ENCODE data around the gene MOB1B. TPM values are rescaled to one million over a fixed set of nuclear protein-coding genes. Genes with fewer than 3 reads are reported as not detected.

The MOB1B gene
- total RNA-seq, 2 donors from 2014 or later: 17.7 to 26.0 TPM

GRCh38 chr4:70914631-70915030, 12.5 kb downstream of the MOB1B start:
- ATAC-seq (ENCODE audit: insufficient number of reproducible peaks, low FRiP score, low read depth) (no peak), DNase-seq (ENCODE audit: low spot score) (no peak)
- Histone ChIP-seq H3K4me3 (no peak overlapping the region), H3K4me1 (ENCODE audit: control insufficient read depth in 1 of 2, low read depth in 2 of 2) (peaks cover 0 to 8% of the 10 kb centered on the region in 2 donors), H3K27me3 (replicated peaks; ENCODE audit: insufficient read depth) (no peaks in the 10 kb centered on the region), H3K36me3 (no peaks in the 10 kb centered on the region), H3K27ac (no peak overlapping the region), H3K9me3 (no peaks in the 10 kb centered on the region)
- TF ChIP-seq CTCF (IDR thresholded peaks at IDR 0.05): no peak

GRCh38 chr4:70915036-70915815, 13.1 kb downstream of the MOB1B start:
- TF ChIP-seq CTCF (IDR thresholded peaks at IDR 0.05): no peak
- no peak for ATAC-seq (ENCODE audit: insufficient number of reproducible peaks, low FRiP score, low read depth)
- H3K27me3 ChIP-seq (replicated peaks; ENCODE audit: insufficient read depth): no peaks in the 10 kb centered on the region
- H3K9me3 ChIP-seq: no peaks in the 10 kb centered on the region
- no peaks in the 10 kb centered on the region for H3K36me3 ChIP-seq
- peaks cover 0 to 8% of the 10 kb centered on the region in 2 donors for H3K4me1 ChIP-seq (ENCODE audit: control insufficient read depth in 1 of 2, low read depth in 2 of 2)
- no peak overlapping the region for H3K27ac ChIP-seq
- no peak overlapping the region for H3K4me3 ChIP-seq
- no peak for DNase-seq (ENCODE audit: low spot score)

GRCh38 chr4:70915874-70916559, 13.8 kb downstream of the MOB1B start:
- DNase-seq (ENCODE audit: low spot score) (no peak), ATAC-seq (ENCODE audit: insufficient number of reproducible peaks, low FRiP score, low read depth) (no peak)
- H3K27me3 ChIP-seq (replicated peaks; ENCODE audit: insufficient read depth): no peaks in the 10 kb centered on the region
- H3K27ac ChIP-seq: no peak overlapping the region
- no peaks in the 10 kb centered on the region for H3K36me3 ChIP-seq
- no peaks in the 10 kb centered on the region for H3K9me3 ChIP-seq
- H3K4me3 ChIP-seq: no peak overlapping the region
- H3K4me1 ChIP-seq (ENCODE audit: control insufficient read depth in 1 of 2, low read depth in 2 of 2): peaks cover 0 to 8% of the 10 kb centered on the region in 2 donors
- no peak for TF ChIP-seq CTCF (IDR thresholded peaks at IDR 0.05)

- H3K27ac ChIP-seq: no peak overlapping the region
- ATAC-seq (ENCODE audit: insufficient number of reproducible peaks, low FRiP score, low read depth) (no peak), DNase-seq (ENCODE audit: low spot score) (no peak)
- H3K36me3 ChIP-seq: no peaks in the 10 kb centered on the region
- H3K4me3 ChIP-seq: no peak overlapping the region
- H3K9me3 ChIP-seq: no peaks in the 10 kb centered on the region
- no peaks in the 10 kb centered on the region for H3K27me3 ChIP-seq (replicated peaks; ENCODE audit: insufficient read depth)
- no peaks in the 10 kb centered on the region for H3K4me1 ChIP-seq (ENCODE audit: control insufficient read depth in 1 of 2, low read depth in 2 of 2)
- TF ChIP-seq CTCF (IDR thresholded peaks at IDR 0.05): no peak
Observed at GRCh38 chr4:70920592-70920991, 18.4 kb downstream of the MOB1B start.

GRCh38 chr4:70925418-70925817, 23.2 kb downstream of the MOB1B start:
- H3K36me3 ChIP-seq: no peaks in the 10 kb centered on the region
- DNase-seq (ENCODE audit: low spot score): no peak

More at GRCh38 chr4:70925418-70925817, 23.2 kb downstream of the MOB1B start:
- TF ChIP-seq CTCF (IDR thresholded peaks at IDR 0.05): no peak
- Histone ChIP-seq H3K9me3 (no peaks in the 10 kb centered on the region), H3K4me3 (no peak overlapping the region), H3K27ac (no peak overlapping the region), H3K4me1 (ENCODE audit: control insufficient read depth in 1 of 2, low read depth in 2 of 2) (peaks cover 0 to 8% of the 10 kb centered on the region in 2 donors), H3K27me3 (replicated peaks; ENCODE audit: insufficient read depth) (no peaks in the 10 kb centered on the region)
- no peak for ATAC-seq (ENCODE audit: insufficient number of reproducible peaks, low FRiP score, low read depth)

All from thoracic aorta (tissue), 2 donors.